Stomach (tissue), 9 donors: ENCODE data around the gene AKIRIN1. TPM values are rescaled to one million over a fixed set of nuclear protein-coding genes. Genes with fewer than 3 reads are reported as not detected.
"Not testable (repeated sequence)": the region's sequence is repeated elsewhere in the genome, so short reads cannot be mapped to it uniquely, and the experiment has no call there.

Experiments
- DNase-seq, 2 donors: peaks; one replicate each; pipeline versions ENCODE4 v3.0.0 to v3.0.0-alpha.2; 2013 to 2019
- H3K27ac ChIP-seq, 5 donors: fragments of 200-600 bp in 4 of 5; sonication (generic) in 4 of 5; one replicate each; pipeline ENCODE4 v1.5.1; 2013 to 2019; ENCODE audit warnings: mild to moderate bottlenecking in 1 of 5, moderate library complexity in 1 of 5
- H3K27me3 ChIP-seq, 3 donors: fragments of 200-600 bp; sonication (generic); one replicate each; pipeline ENCODE4 v1.5.1; 2017 to 2019; ENCODE audit warnings: mixed run types in 1 of 3
- H3K36me3 ChIP-seq, 4 donors: fragments of 200-600 bp; sonication (generic); 1 replicate in 3 of 4; 2 replicates in 1 of 4; pipeline ENCODE4 v1.5.1; 2016 to 2019
- H3K4me1 ChIP-seq, 4 donors: fragments of 200-600 bp; sonication (generic); one replicate each; pipeline ENCODE4 v1.5.1; 2016 to 2019
- H3K4me3 ChIP-seq, 4 donors: fragments of 200-600 bp; sonication (generic) in 3 of 4; one replicate each; pipeline ENCODE4 v1.5.1; 2016 to 2019; ENCODE audit warnings: mild to moderate bottlenecking in 1 of 4
- H3K9me3 ChIP-seq, 4 donors: fragments of 200-600 bp; sonication (generic); one replicate each; pipeline ENCODE4 v1.5.1; 2016 to 2019
- EP300 ChIP-seq: sonication (generic); formaldehyde crosslinking; IDR thresholded peaks from one replicate; pipeline ENCODE4 v1.6.1; 2017; ENCODE audit warnings: antibody characterized with exemption
- POLR2A ChIP-seq, 4 donors: fragments of 450-650 bp; IDR thresholded peaks; one replicate each; pipeline ENCODE4 v1.6.1; 2016; ENCODE audit warnings: antibody characterized with exemption in 4 of 4, control low read depth in 2 of 4, mild to moderate bottlenecking in 1 of 4, moderate library complexity in 1 of 4
- POLR2AphosphoS5 ChIP-seq, 3 donors: sonication (generic); formaldehyde crosslinking; IDR thresholded peaks; one replicate each; pipeline ENCODE4 v1.6.1; 2016; ENCODE audit warnings: antibody characterized with exemption in 3 of 3
- WGBS, 5 donors: extraction: QIAGEN DNeasy Blood & Tissue Kit in 3 of 5; methylation state at CpG; one replicate each; pipeline versions ENCODE4 v1.1.5 to v1.1.7; 2013 to 2018; 5-methylcytosine and 5-hydroxymethylcytosine counted together
- intact Hi-C: fragments of 100-400 bp; cut with DNase I; formaldehyde crosslinking; loops from one replicate; pipeline ENCODE4 v1.15.1; 2023; ENCODE audit warnings: low total_unique reads
- polyA plus RNA-seq, 3 donors: library from polyadenylated mRNA; stranded (reverse); fragments of 200-250 nt; gene quantifications; one replicate each; pipeline ENCODE4 v1.2.3, GENCODE V29; 2013
- total RNA-seq, 5 donors: library from RNA; depleted of rRNA; stranded (reverse); fragments of >200 nt; gene quantifications; one replicate each; pipeline versions ENCODE4 v1.1.0 to v1.2.3, GENCODE V29; 2014 to 2016
- TF ChIP-seq, protein P1 (sequence below), 7 experiments: fragments of 450-650 bp in 4 of 7; fragments of 200-600 bp in 3 of 7; sonication (generic) in 3 of 7; IDR thresholded peaks; one replicate each; pipeline ENCODE4 v1.5.1; 2016 to 2019; ENCODE audit warnings: antibody characterized with exemption in 7 of 7, control low read depth in 2 of 7, mild to moderate bottlenecking in 1 of 7
- donor health status: healthy with polysubstance abuse.
- donor health status: Bipolar disorder and iron deficiency.
- donor health status: healthy.

AKIRIN1 gene
- total and polyA plus RNA-seq, 8 donors, result 14.8 to 134 (median 33.9) TPM

DNA sequence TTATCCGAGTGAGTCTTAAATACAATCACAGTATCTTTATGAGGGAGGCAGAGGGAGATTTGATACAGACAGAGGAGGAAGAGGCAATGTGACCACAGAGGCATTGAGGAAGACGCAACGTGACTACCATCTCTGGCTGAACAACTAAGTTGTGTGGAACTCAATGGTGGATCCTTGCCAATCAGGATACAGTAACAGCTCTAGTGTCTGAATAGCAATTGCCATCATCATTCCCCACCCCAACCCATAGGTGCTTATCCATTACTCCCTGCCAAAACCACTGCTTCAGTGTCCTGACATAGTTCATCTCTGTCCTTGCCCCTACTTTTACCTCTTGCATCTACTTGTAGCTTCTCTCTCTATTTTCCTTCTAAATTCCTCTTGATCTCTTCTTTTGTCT lies 29.0 kb upstream of the AKIRIN1 start:
- no peaks in the 10 kb centered on the region for H3K9me3 ChIP-seq
- no peaks in the 10 kb centered on the region for H3K4me1 ChIP-seq
- no peak overlapping the region for H3K4me3 ChIP-seq
- no peaks in the 10 kb centered on the region for H3K36me3 ChIP-seq
- DNase-seq, result no peak
- TF ChIP-seq POLR2A (IDR thresholded peaks at IDR 0.05), result no peak
- TF ChIP-seq POLR2AphosphoS5 (IDR thresholded peaks at IDR 0.05), result no peak
- TF ChIP-seq EP300, result no peak
- TF ChIP-seq, protein P1, sequence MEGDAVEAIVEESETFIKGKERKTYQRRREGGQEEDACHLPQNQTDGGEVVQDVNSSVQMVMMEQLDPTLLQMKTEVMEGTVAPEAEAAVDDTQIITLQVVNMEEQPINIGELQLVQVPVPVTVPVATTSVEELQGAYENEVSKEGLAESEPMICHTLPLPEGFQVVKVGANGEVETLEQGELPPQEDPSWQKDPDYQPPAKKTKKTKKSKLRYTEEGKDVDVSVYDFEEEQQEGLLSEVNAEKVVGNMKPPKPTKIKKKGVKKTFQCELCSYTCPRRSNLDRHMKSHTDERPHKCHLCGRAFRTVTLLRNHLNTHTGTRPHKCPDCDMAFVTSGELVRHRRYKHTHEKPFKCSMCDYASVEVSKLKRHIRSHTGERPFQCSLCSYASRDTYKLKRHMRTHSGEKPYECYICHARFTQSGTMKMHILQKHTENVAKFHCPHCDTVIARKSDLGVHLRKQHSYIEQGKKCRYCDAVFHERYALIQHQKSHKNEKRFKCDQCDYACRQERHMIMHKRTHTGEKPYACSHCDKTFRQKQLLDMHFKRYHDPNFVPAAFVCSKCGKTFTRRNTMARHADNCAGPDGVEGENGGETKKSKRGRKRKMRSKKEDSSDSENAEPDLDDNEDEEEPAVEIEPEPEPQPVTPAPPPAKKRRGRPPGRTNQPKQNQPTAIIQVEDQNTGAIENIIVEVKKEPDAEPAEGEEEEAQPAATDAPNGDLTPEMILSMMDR (IDR thresholded peaks at IDR 0.05), result no peak
- WGBS, 5 donors, result 70 to 89% (median 81%) methylated on average over 3 of the region's 3 CpGs
- H3K27ac ChIP-seq, result no peak overlapping the region
- intact Hi-C loops, result no loop called here
- no peaks in the 10 kb centered on the region for H3K27me3 ChIP-seq

DNA sequence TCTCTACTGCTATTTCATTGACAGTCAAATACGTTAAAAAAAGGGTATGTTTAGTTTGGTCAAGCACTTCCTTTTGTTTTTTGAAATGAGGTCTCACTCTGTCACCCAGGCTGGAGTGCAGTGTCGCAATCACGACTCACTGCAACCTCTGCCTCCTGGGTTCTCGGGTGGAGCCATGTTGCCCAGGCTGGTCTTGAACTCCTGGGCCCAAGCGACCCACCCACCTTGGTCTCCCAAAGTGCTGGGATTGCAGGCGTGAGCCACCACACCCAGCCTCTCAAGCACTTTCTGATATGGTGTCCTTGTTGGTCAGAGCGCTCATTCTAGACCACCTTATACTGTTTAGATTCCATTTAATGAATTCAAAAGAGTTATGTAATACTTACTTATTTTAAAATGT lies 28.5 kb upstream of the AKIRIN1 start:
- Histone ChIP-seq H3K4me3 (no peak overlapping the region), H3K36me3 (no peaks in the 10 kb centered on the region), H3K4me1 (no peaks in the 10 kb centered on the region), H3K27me3 (no peaks in the 10 kb centered on the region), H3K27ac (no peak overlapping the region), H3K9me3 (no peaks in the 10 kb centered on the region)
- intact Hi-C loops, result no loop called here
- TF ChIP-seq POLR2A (IDR thresholded peaks at IDR 0.05), result no peak
- no peak for TF ChIP-seq EP300
- TF ChIP-seq, protein P1 (IDR thresholded peaks at IDR 0.05), result no peak
- DNase-seq, result no peak
- WGBS, 5 donors, result 78 to 87% (median 84%) methylated on average over 7 of the region's 7 CpGs

DNA sequence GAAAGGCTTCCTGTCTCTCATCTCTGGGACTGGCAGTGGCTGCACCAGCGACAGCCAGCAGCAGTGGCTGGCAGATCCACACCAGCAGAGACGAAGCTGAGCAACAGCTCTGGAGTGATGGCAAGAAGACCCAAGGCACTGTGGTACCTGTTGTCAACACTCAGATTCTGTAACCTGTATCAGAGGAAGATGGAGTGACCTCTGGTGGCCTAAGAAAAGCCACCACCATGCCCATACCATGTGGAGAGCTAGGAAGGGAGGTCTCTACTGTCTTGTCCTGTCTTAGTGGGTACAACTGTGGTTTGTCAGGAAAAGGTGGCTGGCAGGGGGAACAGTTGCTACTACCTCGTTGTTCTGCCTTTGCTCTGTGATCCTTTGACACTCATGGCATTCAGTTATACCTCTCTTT lies 26.9 kb upstream of the AKIRIN1 start:
- TF ChIP-seq, protein P1 (IDR thresholded peaks at IDR 0.05), result peak in 1 of 7 experiments; percentile 12
- no peak for TF ChIP-seq POLR2AphosphoS5 (IDR thresholded peaks at IDR 0.05)
- no peak for TF ChIP-seq POLR2A (IDR thresholded peaks at IDR 0.05)
- DNase-seq, result no peak
- Histone ChIP-seq H3K9me3 (no peaks in the 10 kb centered on the region), H3K4me3 (no peak overlapping the region), H3K36me3 (no peaks in the 10 kb centered on the region), H3K27ac (no peak overlapping the region), H3K4me1 (peaks cover 0 to 7% (median 0%) of the 10 kb centered on the region in 4 donors), H3K27me3 (no peaks in the 10 kb centered on the region)
- whole genome bisulfite sequencing, 5 donors, result 48 to 72% (median 61%) methylated on average over 3 of the region's 3 CpGs
- intact Hi-C loops, result no loop called here

DNA sequence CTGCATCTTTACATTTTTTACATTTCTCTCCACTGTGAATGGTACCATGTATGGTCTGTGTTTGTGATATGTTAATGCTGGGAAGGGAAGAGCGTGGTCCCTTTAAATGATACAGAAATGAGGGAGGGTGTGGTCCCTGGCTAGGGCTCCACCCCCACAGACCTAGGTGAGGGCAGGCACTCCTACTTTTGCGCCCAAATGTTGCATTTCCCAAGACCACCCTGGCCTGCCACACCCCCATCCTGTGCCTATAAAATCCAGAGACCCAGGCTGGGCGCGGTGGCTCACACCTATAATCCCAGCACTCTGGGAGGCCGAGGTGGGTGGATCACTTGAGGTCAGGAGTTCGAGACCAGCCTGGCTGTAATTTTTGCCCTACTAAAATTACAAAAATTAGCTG lies 17.9 kb upstream of the AKIRIN1 start:
- H3K4me3 ChIP-seq, H3K27ac ChIP-seq, H3K36me3 ChIP-seq, DNase-seq, intact Hi-C loops, H3K9me3 ChIP-seq, H3K27me3 ChIP-seq: not testable (repeated sequence)
- H3K4me1 ChIP-seq, result peaks cover 0 to 14% (median 3%) of the 10 kb centered on the region in 4 donors
- 48 to 68% (median 61%) methylated on average over 6 of the region's 6 CpGs for WGBS, 5 donors

DNA sequence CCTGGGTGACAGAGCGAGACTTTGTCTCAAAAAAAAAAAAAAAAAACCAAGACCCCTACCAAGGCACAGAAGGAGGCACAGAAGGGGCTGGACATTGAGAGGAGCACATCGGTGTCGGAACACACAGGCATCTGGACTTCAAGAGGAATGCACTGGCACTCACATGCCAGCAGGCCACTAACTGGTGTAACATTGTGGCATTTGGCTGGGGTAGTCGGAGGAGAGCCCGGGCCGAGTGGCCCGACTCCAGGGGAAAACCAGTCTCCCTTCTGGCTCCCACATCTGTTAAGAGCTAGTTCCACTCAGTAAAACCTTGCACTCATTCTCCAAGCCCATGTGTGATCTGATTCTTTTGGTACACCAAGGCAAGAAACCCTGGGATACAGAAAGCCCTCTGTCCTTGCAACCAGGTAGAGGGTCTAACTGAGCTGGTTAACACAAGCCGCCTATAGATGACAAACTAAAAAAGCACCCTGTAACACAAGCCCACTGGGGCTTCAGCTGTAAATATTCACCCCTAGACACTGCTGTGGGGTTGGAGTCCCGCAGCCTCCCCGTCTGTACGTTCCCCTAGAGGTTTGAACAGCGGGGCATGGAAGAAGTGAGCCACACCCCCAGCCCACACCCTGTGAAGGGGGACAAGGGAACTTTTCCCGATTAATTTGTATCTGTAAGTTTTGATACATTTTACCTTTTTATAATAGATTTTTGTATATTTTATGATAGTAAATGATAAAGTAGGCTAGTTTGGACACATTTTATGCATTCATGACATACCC lies 17.2 kb upstream of the AKIRIN1 start:
- Histone ChIP-seq H3K4me1 (peaks cover 0 to 10% (median 3%) of the 10 kb centered on the region in 4 donors), H3K36me3 (no peaks in the 10 kb centered on the region), H3K27ac (no peak overlapping the region), H3K27me3 (no peaks in the 10 kb centered on the region), H3K4me3 (no peak overlapping the region), H3K9me3 (peaks cover 8 to 12% (median 10%) of the 10 kb centered on the region in 4 donors)
- no peak for DNase-seq
- TF ChIP-seq POLR2AphosphoS5 (IDR thresholded peaks at IDR 0.05) (no peak), POLR2A (IDR thresholded peaks at IDR 0.05) (no peak), EP300 (no peak)
- TF ChIP-seq, protein P1 (IDR thresholded peaks at IDR 0.05), result no peak
- intact Hi-C loops, result no loop called here
- WGBS, 5 donors, result 59 to 74% (median 64%) methylated on average over 12 to 13 of the region's 13 CpGs

DNA sequence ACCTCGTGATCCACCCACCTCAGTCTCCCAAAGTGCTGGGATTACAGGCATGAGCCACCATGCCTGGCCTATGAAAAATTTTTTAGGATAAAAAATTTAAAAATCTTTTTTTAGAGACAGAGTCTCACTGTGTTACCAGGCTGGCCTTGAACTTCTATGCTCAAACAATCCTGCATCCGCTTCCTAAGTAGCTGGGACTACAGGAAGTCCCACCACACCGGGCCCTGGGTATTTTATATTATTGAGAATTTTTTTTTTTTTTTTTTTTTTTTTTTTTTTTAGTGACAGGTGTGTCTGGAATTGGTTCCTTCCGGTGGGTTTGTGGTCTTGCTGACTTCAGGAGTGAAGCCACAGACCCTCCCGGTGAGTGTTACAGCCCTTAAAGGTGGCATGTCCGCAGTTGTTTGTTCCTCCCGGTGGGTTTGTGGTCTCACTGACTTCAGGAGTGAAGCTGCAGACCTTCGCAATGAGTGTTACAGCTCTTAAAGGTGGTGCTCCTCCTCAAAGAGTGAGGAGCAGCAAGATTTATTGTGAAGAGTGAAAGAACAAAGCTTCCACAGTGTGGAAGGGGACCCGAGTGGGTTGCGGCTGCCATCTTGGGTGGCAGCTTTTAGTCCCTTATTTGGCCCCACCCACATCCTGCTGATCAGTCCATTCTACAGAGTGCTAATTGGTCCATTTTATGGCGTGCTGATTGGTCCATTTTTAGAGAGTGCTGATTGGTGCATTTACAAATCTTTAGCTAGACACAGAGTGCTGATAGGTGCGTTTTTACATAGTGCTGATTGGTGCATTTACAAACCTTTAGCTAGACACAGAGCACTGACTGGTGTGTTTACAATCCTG lies 13.5 kb upstream of the AKIRIN1 start:
- H3K4me1 ChIP-seq, DNase-seq, intact Hi-C loops, H3K4me3 ChIP-seq, H3K27ac ChIP-seq, H3K36me3 ChIP-seq, H3K27me3 ChIP-seq: not testable (repeated sequence)
- WGBS, 5 donors, result 79 to 87% (median 87%) methylated on average over 12 of the region's 12 CpGs
- peaks cover 8 to 16% (median 10%) of the 10 kb centered on the region in 4 donors for H3K9me3 ChIP-seq

DNA sequence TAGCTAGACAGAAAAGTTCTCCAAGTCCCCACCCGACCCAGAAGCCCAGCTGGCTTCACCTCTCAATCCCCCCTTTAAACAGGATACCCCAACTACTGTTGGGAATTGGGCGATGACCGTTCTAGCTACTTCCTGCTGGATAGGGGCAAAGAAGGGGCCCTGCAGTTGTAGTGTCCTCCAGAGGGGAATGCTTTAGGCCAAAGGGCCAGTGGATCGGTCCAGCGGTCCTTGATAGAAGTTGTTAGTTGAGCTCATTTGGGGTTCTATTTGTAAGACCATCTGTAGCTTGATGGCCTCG lies 12.9 kb upstream of the AKIRIN1 start:
- H3K36me3 ChIP-seq, H3K27ac ChIP-seq, DNase-seq, intact Hi-C loops, H3K4me3 ChIP-seq, H3K4me1 ChIP-seq, H3K27me3 ChIP-seq: not testable (repeated sequence)
- WGBS, 5 donors, result 83 to 94% (median 89%) methylated on average over 6 of the region's 6 CpGs
- peaks cover 8 to 16% (median 10%) of the 10 kb centered on the region in 4 donors for H3K9me3 ChIP-seq
